ENCODE data around the gene HLA-DQB1.
"Not testable (repeated sequence)": the region's sequence is repeated elsewhere in the genome, so short reads cannot be mapped to it uniquely, and the experiment has no call there.

The HLA-DQB1 gene

DNA sequence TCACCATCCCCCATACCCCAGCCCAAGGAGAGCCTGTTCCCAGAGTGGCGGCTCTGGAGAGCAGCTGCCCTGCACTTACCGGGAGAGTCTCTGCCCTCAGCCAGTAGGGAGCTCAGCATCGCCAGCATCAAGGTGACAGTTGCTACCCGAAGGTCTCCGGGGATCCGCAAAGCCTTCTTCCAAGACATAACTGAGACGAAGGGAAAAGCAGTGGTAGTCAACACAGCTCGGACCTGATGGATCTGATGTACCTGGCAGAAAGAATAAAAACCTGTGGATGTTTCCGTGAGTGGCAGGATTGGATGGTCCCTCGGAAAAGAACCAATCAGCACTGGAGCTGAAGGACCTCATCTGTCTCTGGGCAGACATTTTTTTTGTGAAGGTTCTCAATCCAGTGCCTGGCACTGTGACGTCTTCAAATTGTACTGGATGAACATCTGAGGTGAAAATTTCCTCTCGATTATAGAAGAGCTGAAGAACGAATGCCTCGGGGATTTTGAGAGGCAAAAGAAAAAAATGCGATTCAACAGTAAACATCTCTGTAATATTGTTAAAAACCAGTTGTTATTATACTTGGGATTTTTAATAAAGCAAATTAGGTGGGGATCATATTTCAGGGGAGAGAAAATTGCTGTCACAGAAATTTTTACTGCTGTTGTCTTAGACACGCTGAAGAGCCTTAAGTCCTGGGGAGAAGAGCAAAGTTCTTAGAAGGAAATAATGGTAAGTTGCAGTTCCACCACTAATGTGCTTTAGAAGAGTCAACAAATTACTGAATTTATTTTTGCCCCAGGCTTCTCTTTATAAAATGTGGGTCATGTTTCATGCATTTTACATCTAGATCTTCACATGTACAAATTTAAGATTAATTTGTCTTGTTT is at the start of gene HLA-DQB1:
HLA-DQB1 (minus strand) TSS at position 238 of the 881 bp plus-strand sequence; CDS start at position 188, 50 bp downstream.
- no peak for DNase-seq (ENCODE audit: low read depth, low spot score)
- H3K4me3 ChIP-seq (ENCODE audit: low read depth, low read length), result no peak within 1 kb of the TSS
- in situ Hi-C loops (cut with HindIII; ENCODE audit: low sequenced_read_pairs), result no loop called here
- TF ChIP-seq, protein P1, sequence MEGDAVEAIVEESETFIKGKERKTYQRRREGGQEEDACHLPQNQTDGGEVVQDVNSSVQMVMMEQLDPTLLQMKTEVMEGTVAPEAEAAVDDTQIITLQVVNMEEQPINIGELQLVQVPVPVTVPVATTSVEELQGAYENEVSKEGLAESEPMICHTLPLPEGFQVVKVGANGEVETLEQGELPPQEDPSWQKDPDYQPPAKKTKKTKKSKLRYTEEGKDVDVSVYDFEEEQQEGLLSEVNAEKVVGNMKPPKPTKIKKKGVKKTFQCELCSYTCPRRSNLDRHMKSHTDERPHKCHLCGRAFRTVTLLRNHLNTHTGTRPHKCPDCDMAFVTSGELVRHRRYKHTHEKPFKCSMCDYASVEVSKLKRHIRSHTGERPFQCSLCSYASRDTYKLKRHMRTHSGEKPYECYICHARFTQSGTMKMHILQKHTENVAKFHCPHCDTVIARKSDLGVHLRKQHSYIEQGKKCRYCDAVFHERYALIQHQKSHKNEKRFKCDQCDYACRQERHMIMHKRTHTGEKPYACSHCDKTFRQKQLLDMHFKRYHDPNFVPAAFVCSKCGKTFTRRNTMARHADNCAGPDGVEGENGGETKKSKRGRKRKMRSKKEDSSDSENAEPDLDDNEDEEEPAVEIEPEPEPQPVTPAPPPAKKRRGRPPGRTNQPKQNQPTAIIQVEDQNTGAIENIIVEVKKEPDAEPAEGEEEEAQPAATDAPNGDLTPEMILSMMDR (IDR thresholded peaks at IDR 0.05; ENCODE audit: low read depth, low read length), result no peak

DNA sequence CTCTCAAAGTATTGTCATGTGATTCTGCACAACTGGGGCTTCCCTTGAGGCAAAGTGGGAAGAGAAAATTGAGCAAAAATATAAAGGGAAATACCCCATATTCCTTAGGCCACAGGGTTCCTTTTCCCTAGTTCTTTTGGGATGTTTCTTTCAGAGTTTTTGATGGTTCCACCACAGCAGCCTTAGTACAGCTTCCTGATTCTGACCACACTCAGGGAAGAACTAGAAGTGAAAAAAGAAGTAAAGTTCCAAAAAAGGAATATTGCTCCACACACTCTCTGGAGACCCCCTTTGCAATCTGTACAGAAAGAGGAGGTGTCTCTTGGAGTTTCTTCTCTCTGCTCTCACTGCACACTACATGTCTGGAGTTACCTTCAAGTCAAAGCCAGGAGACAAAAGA is 46.8 kb upstream of the HLA-DQB1 start:
- TF ChIP-seq, protein P1 (IDR thresholded peaks at IDR 0.05; ENCODE audit: low read depth, low read length), result no peak
- no peak overlapping the region for H3K4me3 ChIP-seq (ENCODE audit: low read depth, low read length)
- DNase-seq (ENCODE audit: low read depth, low spot score), result no peak
- in situ Hi-C loops (cut with HindIII; ENCODE audit: low sequenced_read_pairs), result no loop called here

DNA sequence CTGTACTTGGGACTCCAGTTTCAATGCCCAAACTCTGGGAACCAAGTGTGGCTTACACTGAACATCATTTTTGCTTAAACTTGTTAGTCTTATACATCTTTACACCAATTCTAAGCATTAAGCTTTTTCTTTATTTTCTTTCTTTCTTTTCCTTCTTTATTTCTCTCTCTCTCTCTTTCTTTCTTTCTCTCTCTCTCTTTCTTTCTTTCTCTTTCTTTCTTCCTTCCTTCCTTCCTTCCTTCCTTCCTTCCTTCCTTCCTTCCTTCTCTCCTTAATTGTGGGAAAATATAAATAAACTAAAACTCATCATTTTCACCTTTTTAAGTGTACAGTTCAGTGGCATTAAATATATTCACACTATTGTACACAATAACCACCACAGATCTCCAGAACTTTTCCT is 43.2 kb upstream of the HLA-DQB1 start:
- no peak for DNase-seq (ENCODE audit: low read depth, low spot score)
- no peak overlapping the region for H3K4me3 ChIP-seq (ENCODE audit: low read depth, low read length)
- in situ Hi-C loops (cut with HindIII; ENCODE audit: low sequenced_read_pairs), result no loop called here
- TF ChIP-seq, protein P1 (IDR thresholded peaks at IDR 0.05; ENCODE audit: low read depth, low read length), result no peak

DNA sequence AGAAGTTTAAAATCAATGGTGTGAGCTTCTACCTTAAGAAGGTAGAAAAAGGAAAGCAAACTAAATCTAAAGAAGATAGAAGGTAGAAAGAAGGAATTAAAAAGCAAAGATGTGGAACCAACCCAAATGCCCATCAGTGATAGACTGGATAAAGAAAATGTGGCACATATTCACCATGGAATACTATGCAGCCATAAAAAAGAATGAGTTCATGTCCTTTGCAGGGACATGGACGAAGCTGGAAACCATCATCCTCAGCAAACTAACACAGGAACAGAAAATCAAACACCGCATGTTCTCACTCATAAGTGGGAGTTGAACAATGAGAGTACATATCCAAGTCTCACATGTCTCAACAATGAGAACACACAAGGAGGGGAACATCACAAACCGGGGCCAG is 38.7 kb upstream of the HLA-DQB1 start:
- in situ Hi-C loops (cut with HindIII; ENCODE audit: low sequenced_read_pairs); H3K4me3 ChIP-seq (ENCODE audit: low read depth, low read length); DNase-seq (ENCODE audit: low read depth, low spot score): not testable (repeated sequence)

DNA sequence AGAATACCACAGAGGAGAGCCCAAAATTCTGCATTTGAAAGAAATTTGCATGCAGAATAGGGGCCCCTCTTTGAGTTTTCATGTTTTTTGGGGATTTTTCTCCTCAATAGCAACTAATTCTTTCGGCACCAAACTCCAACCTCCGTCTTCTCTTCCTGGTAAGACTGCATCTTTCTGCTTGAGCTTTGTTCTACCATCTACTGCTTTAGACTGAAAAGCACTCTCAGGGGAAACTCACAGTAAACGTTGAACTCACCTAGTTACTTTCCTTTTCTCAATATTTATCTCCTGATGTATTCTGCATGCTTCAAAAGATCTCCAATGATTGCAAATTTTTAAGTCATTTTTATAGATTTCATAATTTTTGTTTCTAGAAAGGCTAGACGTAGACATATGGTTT is 36.9 kb upstream of the HLA-DQB1 start:
- H3K4me3 ChIP-seq (ENCODE audit: low read depth, low read length), result no peak overlapping the region
- DNase-seq (ENCODE audit: low read depth, low spot score), result no peak
- TF ChIP-seq, protein P1 (IDR thresholded peaks at IDR 0.05; ENCODE audit: low read depth, low read length), result no peak
- in situ Hi-C loops (cut with HindIII; ENCODE audit: low sequenced_read_pairs), result no loop called here

DNA sequence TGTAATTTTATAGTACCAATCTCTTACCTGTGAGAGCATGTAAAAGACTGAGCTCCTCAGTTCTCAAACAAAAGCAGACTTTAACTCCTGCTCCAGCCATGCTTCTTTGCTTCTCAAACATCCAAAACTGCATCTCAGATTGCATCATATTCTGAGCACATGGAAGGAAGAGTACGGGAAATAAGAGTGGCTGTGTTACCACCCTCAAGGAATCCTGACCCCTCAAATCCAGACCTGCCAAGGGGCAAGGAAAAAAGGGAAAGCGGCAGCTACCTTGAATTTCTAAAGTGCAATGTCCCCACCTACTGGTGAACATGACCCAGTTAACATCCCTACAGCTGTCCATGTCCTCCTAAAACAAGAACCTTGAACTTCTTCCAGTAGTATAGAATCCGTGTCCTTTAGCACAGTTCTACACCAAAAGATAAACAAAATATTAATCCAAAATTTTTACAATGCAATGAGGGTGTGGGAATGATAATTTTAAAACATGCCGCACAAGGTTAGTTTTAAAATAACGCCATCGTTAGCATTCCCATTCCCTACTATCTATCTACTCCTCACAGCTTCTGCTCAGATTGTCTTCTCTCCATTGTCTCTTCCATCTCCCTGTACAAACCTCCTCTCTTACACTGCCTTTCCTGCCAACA is 34.1 kb upstream of the HLA-DQB1 start:
- in situ Hi-C loops (cut with HindIII; ENCODE audit: low sequenced_read_pairs), result no loop called here
- H3K4me3 ChIP-seq (ENCODE audit: low read depth, low read length), result no peak overlapping the region
- TF ChIP-seq, protein P1 (IDR thresholded peaks at IDR 0.05; ENCODE audit: low read depth, low read length), result peak; percentile 74
- DNase-seq (ENCODE audit: low read depth, low spot score), result peak; percentile 66

DNA sequence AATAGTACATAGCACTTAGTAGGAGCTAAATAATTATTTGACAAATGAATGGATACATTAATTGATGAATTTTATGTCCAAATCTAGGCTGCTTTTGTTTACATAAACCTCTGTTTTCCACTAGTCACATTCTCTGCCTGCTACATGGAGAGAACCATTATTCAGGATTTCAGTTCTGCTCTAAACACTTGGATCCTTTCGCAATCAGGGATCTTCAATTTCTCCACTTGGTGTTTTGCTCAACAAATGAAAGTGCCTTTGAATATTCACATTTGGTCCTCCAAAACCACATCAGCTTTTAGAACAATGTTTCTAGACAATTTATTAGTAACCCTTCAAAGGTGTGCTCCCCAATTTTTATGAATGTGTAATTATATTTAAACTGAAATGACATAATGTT is 30.6 kb upstream of the HLA-DQB1 start:
- in situ Hi-C loops (cut with HindIII; ENCODE audit: low sequenced_read_pairs), result no loop called here
- DNase-seq (ENCODE audit: low read depth, low spot score), result no peak
- no peak overlapping the region for H3K4me3 ChIP-seq (ENCODE audit: low read depth, low read length)
- TF ChIP-seq, protein P1 (IDR thresholded peaks at IDR 0.05; ENCODE audit: low read depth, low read length), result no peak
